Naive thymus-derived CD8-positive, alpha-beta T cell (primary cell): ENCODE data around the gene OR6C2. TPM values are rescaled to one million over a fixed set of nuclear protein-coding genes. Genes with fewer than 3 reads are reported as not detected.
"Not testable (repeated sequence)": the region's sequence is repeated elsewhere in the genome, so short reads cannot be mapped to it uniquely, and the experiment has no call there.

Source experiments
- ATAC-seq, 2 donors: fragments of 150-1000 bp; cut with Tn5 transposase in 1 of 2; sonication (Bioruptor Pico), chemical (Tn5 transposase) in 1 of 2; 1 replicate in 1 of 2; 2 replicates in 1 of 2; pipeline ENCODE4 v1.10.0; 2021; ENCODE audit warnings: mild to moderate bottlenecking in 2 of 2, moderate library complexity in 2 of 2
- POLR2A ChIA-PET: fragments of 350-600 bp; sonication (Branson Sonifier 250); formaldehyde crosslinking; loops from one replicate; lab custom pipeline; 2021; ENCODE audit warnings: antibody characterized with exemption; lab: Charles Lee
- DNase-seq, 10 donors: peaks; one replicate each; pipeline versions ENCODE4 v3.0.0 to v3.0.0-alpha.2; 2020 to 2022
- H3K27ac Mint-ChIP-seq, 10 donors: one replicate each; pipeline ENCODE4 v1.8.0; 2020 to 2022; ENCODE audit warnings: mild to moderate bottlenecking in 10 of 10, mixed read lengths in 10 of 10, moderate library complexity in 4 of 10, inconsistent platforms in 1 of 10
- H3K27me3 Mint-ChIP-seq, 5 donors: one replicate each; pipeline ENCODE4 v1.8.0; 2021 to 2022; ENCODE audit warnings: mixed read lengths in 5 of 5
- H3K36me3 Mint-ChIP-seq, 3 donors: one replicate each; pipeline ENCODE4 v1.8.0; 2020 to 2022; ENCODE audit warnings: mixed read lengths in 3 of 3, mild to moderate bottlenecking in 2 of 3, inconsistent platforms in 1 of 3
- H3K4me1 Mint-ChIP-seq, 4 donors: one replicate each; pipeline ENCODE4 v1.8.0; 2021 to 2022; ENCODE audit warnings: mixed read lengths in 4 of 4
- H3K4me3 Mint-ChIP-seq, 10 donors: one replicate each; pipeline ENCODE4 v1.8.0; 2020 to 2022; ENCODE audit warnings: mild to moderate bottlenecking in 10 of 10, mixed read lengths in 10 of 10, moderate library complexity in 6 of 10, inconsistent platforms in 1 of 10
- H3K9me3 Mint-ChIP-seq, 9 donors: one replicate each; pipeline ENCODE4 v1.8.0; 2020 to 2022; ENCODE audit warnings: mixed read lengths in 9 of 9, mild to moderate bottlenecking in 3 of 9, inconsistent platforms in 1 of 9, moderate library complexity in 1 of 9
- polyA plus RNA-seq, 3 donors: library from polyadenylated mRNA; unstranded; fragments of 300-500 nt; fragmentation: Illumina TruSeq; gene quantifications; one replicate each; pipeline ENCODE4 v1.2.3, GENCODE V29; 2021
- total RNA-seq, 8 experiments: library from RNA in 2 of 8; stranded (reverse) in 2 of 8; gene quantifications; one replicate each; pipeline ENCODE4 v1.2.3 and lab custom pipeline; 2021 to 2026

Gene OR6C2
- total and polyA plus RNA-seq, 5 experiments from 2014 or later: not detected

DNA sequence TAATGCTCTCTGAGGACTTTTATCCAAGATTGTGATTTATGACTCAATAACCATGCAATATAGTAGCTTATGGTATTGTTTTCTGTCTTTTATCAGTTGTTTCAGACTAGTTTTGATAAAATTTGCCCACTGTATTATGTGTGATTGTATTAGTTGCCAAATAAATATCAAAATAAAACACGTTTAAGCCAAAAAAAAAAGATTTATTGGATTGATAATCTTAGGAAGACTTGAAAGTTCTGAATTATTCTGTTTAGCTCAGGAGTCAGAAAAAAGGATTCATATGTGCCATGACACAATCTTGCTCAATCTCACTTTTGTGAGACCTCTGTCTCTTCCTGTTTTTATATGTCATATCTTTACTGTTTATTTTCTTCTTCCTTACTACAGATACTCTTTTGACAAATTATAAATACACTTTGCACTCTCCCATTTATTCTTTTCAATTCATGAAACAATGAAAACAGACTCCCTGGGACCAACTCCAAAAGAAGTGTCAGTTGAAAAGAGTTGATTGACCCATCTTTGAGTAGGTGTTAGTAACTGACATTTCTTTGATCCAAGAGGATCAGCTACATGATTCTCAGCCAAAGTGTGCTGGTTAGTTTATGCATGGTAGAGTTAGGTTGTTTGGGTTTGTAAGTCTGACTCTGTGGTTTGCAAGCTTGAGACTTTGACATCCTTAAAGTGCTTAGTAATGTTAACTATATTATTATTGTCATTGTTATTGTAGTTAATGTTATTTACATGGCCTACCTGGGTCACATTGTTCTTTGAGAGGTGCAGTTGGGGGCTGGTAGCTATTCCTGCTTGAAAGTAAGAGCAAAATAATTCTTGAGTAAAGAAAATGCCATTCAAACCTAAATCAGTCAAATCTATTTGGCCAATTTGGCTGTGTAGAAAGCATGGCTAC lies 15.3 kb upstream of the OR6C2 start:
- DNase-seq (no peak), ATAC-seq (no peak)
- H3K27me3 Mint-ChIP-seq: peaks cover 16 to 48% (median 25%) of the 10 kb centered on the region in 5 donors
- H3K27ac Mint-ChIP-seq: no peak overlapping the region
- no peak overlapping the region for H3K4me3 Mint-ChIP-seq
- H3K9me3 Mint-ChIP-seq: peaks cover 0 to 3% (median 0%) of the 10 kb centered on the region in 9 donors
- POLR2A ChIA-PET: no interaction called here
- H3K4me1 Mint-ChIP-seq: no peaks in the 10 kb centered on the region
- no peaks in the 10 kb centered on the region for H3K36me3 Mint-ChIP-seq

DNA sequence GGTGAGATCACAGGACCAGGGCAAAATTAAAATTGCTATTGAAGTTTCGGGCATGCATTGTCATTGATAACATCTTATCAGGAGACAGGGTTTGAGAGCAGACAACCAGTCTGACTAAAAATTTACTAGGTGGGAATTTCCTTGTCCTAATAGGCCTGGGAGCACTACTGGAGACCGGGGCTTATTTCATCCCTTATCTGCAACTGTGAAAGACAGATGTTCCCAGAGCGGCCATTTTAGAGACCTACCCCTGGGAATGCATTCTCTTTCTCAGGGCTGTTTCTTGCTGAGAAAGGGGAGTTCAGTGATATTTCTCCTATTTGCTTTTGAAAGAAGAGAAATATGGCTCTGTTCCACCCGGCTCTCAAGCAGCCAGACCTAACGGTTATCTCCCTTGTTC lies 2.6 kb upstream of the OR6C2 start:
- ATAC-seq, DNase-seq, H3K27ac Mint-ChIP-seq, POLR2A ChIA-PET, H3K4me3 Mint-ChIP-seq, H3K4me1 Mint-ChIP-seq: not testable (repeated sequence)
- H3K9me3 Mint-ChIP-seq: peaks cover 11 to 37% (median 22%) of the 10 kb centered on the region in 9 donors
- peaks cover 0 to 26% (median 0%) of the 10 kb centered on the region in 3 donors for H3K36me3 Mint-ChIP-seq
- H3K27me3 Mint-ChIP-seq: peaks cover 2 to 14% (median 13%) of the 10 kb centered on the region in 5 donors

DNA sequence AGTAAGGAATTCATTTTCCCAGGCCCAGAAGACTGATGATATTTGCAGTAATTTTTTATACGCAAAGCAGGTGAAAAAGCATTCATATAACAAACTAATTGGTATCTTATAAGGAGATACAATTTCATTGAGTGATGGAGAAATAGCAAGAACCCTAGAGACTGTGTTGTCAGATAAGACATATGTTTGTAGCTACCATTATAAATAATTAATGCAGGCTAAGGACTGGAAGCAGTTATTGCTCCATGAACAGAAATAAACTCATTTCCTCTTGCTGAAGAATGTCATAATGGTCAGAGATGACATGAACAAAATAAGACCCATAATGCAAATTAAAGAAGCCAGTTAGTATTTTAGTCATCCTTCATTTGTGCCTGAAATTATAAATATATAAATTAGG lies 1.5 kb downstream of the OR6C2 start:
- peaks cover 0 to 17% (median 0%) of the 10 kb centered on the region in 3 donors for H3K36me3 Mint-ChIP-seq
- DNase-seq: no peak
- H3K9me3 Mint-ChIP-seq: peaks cover 5 to 23% (median 14%) of the 10 kb centered on the region in 9 donors
- no peak overlapping the region for H3K27ac Mint-ChIP-seq
- H3K27me3 Mint-ChIP-seq: peaks cover 2 to 11% (median 9%) of the 10 kb centered on the region in 5 donors
- H3K4me1 Mint-ChIP-seq: no peaks in the 10 kb centered on the region
- ATAC-seq: no peak
- POLR2A ChIA-PET: no interaction called here
- H3K4me3 Mint-ChIP-seq: no peak overlapping the region

DNA sequence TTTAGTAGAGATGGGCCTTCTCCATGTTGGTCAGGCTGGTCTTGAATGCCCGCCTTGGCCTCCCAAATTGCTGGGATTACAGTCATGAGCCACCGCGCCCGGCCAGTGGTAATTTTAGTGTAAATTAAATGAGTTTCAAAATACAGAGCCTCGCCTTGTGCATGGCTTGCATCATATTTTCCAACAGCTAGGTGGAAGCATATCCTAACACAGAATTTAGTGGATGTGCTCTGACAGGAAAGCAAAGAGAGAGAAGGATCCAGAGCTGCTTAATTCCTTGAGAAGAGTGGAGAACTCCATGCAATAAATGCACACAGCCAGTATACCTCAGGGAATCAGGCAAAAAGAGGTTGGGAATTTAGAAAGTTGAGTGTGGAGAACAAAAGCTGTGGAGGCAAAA lies 2.5 kb downstream of the OR6C2 start:
- peaks cover 0 to 12% (median 0%) of the 10 kb centered on the region in 3 donors for H3K36me3 Mint-ChIP-seq
- ATAC-seq: no peak
- H3K4me3 Mint-ChIP-seq: no peak overlapping the region
- peaks cover 0 to 13% (median 7%) of the 10 kb centered on the region in 9 donors for H3K9me3 Mint-ChIP-seq
- no peak for DNase-seq
- POLR2A ChIA-PET: no interaction called here
- no peak overlapping the region for H3K27ac Mint-ChIP-seq
- H3K4me1 Mint-ChIP-seq: no peaks in the 10 kb centered on the region
- H3K27me3 Mint-ChIP-seq: peaks cover 4 to 13% (median 8%) of the 10 kb centered on the region in 5 donors

- POLR2A ChIA-PET: no interaction called here
- H3K9me3 Mint-ChIP-seq: no peaks in the 10 kb centered on the region
- H3K4me1 Mint-ChIP-seq: no peaks in the 10 kb centered on the region
- ATAC-seq: no peak
- no peak for DNase-seq
- H3K36me3 Mint-ChIP-seq: no peaks in the 10 kb centered on the region
- no peak overlapping the region for H3K27ac Mint-ChIP-seq
- no peak overlapping the region for H3K4me3 Mint-ChIP-seq
- H3K27me3 Mint-ChIP-seq: peaks cover 6 to 24% (median 15%) of the 10 kb centered on the region in 5 donors
Observed at GRCh38 chr12:55448825-55449224, 4.9 kb downstream of the OR6C2 start.

GRCh38 chr12:55464926-55465325 lies 21.1 kb downstream of the OR6C2 start:
- H3K27ac Mint-ChIP-seq, H3K4me3 Mint-ChIP-seq, H3K36me3 Mint-ChIP-seq, ATAC-seq, DNase-seq, POLR2A ChIA-PET: not testable (repeated sequence)
- Mint-ChIP-seq H3K9me3 (peaks cover 0 to 31% (median 5%) of the 10 kb centered on the region in 9 donors), H3K27me3 (peaks cover 19 to 43% (median 24%) of the 10 kb centered on the region in 5 donors), H3K4me1 (peaks cover 0 to 22% (median 0%) of the 10 kb centered on the region in 4 donors)

DNA sequence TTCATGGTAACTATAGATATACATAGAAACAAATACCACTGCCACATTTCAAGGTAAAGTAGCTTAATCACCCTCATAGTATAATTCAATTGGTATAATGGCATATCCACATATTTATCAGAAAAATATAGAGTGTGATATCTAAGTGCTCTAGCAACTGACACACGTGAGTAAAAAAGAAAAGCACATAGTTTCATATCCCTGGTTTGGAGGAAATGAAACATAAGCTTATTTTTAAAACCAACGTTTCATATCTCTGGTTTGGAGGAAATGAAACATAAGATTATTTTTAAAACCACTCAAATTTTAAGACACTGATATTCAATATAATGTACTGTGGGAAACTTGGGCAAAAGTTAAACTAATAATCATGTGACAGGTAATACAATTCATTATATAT lies 24.0 kb downstream of the OR6C2 start:
- Mint-ChIP-seq H3K27me3 (peaks cover 9 to 26% (median 14%) of the 10 kb centered on the region in 5 donors), H3K36me3 (no peaks in the 10 kb centered on the region), H3K27ac (peak overlapping the region in 1 of 10 donors; percentile 35), H3K4me3 (no peak overlapping the region), H3K4me1 (peaks cover 0 to 24% (median 0%) of the 10 kb centered on the region in 4 donors), H3K9me3 (peaks cover 0 to 19% (median 5%) of the 10 kb centered on the region in 9 donors)
- POLR2A ChIA-PET: no interaction called here
- DNase-seq (no peak), ATAC-seq (no peak)

GRCh38 chr12:55469291-55469690 lies 25.4 kb downstream of the OR6C2 start:
- ATAC-seq: no peak
- H3K9me3 Mint-ChIP-seq: peaks cover 0 to 4% (median 0%) of the 10 kb centered on the region in 9 donors
- H3K4me1 Mint-ChIP-seq: peaks cover 0 to 24% (median 0%) of the 10 kb centered on the region in 4 donors
- H3K4me3 Mint-ChIP-seq: no peak overlapping the region
- H3K27ac Mint-ChIP-seq: no peak overlapping the region
- no peaks in the 10 kb centered on the region for H3K36me3 Mint-ChIP-seq
- POLR2A ChIA-PET: no interaction called here
- H3K27me3 Mint-ChIP-seq: peaks cover 9 to 21% (median 15%) of the 10 kb centered on the region in 5 donors
- DNase-seq: no peak

- no peak within 1 kb of the TSS for H3K4me3 Mint-ChIP-seq
- H3K27me3 Mint-ChIP-seq: peaks cover 9 to 22% (median 15%) of the 10 kb centered on the region in 5 donors
- H3K36me3 Mint-ChIP-seq: no peaks in the 10 kb centered on the region
- peaks cover 0 to 24% (median 0%) of the 10 kb centered on the region in 4 donors for H3K4me1 Mint-ChIP-seq
- no peak within 1 kb of the TSS for H3K27ac Mint-ChIP-seq
- H3K9me3 Mint-ChIP-seq: no peaks in the 10 kb centered on the region
- DNase-seq (no peak), ATAC-seq (no peak)
- POLR2A ChIA-PET: no interaction called here
Observed at GRCh38 chr12:55470088-55470829, 26.4 kb downstream of the OR6C2 start, which contains the start of gene OR6C70. Gene OR6C70, minus strand, starts transcription at chr12:55470138. Its CDS starts 0 bp downstream, at chr12:55470138.

- Mint-ChIP-seq H3K27me3 (peaks cover 9 to 31% (median 14%) of the 10 kb centered on the region in 5 donors), H3K27ac (peak overlapping the region in 1 of 10 donors; percentile 60), H3K4me1 (peaks cover 0 to 16% (median 0%) of the 10 kb centered on the region in 4 donors), H3K4me3 (no peak overlapping the region), H3K36me3 (no peaks in the 10 kb centered on the region), H3K9me3 (no peaks in the 10 kb centered on the region)
- DNase-seq: no peak
- no peak for ATAC-seq
- POLR2A ChIA-PET: no interaction called here
Observed at GRCh38 chr12:55472264-55472663, 28.4 kb downstream of the OR6C2 start.

DNA sequence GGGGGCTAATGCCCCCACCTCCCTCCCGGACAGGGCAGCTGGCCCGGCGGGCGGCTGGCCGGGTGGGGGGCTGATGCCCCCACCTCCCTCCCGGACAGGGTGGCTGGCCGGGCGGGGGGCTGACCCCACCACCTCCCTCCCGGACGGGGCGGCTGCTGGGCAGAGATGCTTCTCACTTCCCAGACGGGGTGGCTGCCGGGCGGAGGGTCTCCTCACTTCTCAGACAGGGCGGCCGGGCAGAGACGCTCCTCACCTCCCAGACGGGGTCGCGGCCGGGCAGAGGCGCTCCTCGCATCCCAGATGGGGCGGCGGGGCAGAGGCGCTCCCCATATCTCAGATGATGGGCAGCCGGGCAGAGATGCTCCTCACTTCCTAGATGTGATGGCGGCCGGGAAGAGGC lies 35.3 kb downstream of the OR6C2 start:
- H3K4me1 Mint-ChIP-seq, DNase-seq, H3K36me3 Mint-ChIP-seq, H3K9me3 Mint-ChIP-seq, POLR2A ChIA-PET, H3K4me3 Mint-ChIP-seq, H3K27ac Mint-ChIP-seq, ATAC-seq: not testable (repeated sequence)
- H3K27me3 Mint-ChIP-seq: peaks cover 8 to 37% (median 19%) of the 10 kb centered on the region in 5 donors

DNA sequence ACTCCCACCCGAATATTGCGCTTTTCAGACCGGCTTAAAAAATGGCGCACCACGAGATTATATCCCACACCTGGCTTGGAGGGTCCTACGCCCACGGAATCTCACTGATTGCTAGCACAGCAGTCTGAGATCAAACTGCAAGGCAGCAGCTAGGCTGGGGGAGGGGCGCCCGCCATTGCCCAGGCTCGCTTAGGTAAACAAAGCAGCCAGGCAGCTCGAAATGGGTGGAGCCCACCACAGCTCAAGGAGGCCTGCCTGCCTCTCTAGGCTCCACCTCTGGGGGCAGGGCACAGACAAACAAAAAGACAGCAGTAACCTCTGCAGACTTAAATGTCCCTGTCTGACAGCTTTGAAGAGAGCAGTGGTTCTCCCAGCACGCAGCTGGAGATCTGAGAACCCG lies 40.4 kb downstream of the OR6C2 start:
- H3K27me3 Mint-ChIP-seq: peaks cover 9 to 38% (median 14%) of the 10 kb centered on the region in 5 donors
- H3K4me3 Mint-ChIP-seq, ATAC-seq, H3K4me1 Mint-ChIP-seq, H3K36me3 Mint-ChIP-seq, DNase-seq, POLR2A ChIA-PET, H3K27ac Mint-ChIP-seq: not testable (repeated sequence)
- H3K9me3 Mint-ChIP-seq: peaks cover 0 to 11% (median 2%) of the 10 kb centered on the region in 9 donors
